Measurements from ENCODE around the gene PPP3CA. TPM values are rescaled to one million over a fixed set of nuclear protein-coding genes. Genes with fewer than 3 reads are reported as not detected.

The PPP3CA gene
- total RNA-seq, 2 experiments from 2014 or later: 12.9 to 13.8 TPM

- ChIA-PET POLR2A (no interaction called here), CTCF (no interaction called here)
- no peak overlapping the region for H3K27ac Mint-ChIP-seq
- H3K36me3 Mint-ChIP-seq (ENCODE audit: low read depth): no peaks in the 10 kb centered on the region
- DNase-seq (no peak), ATAC-seq (ENCODE audit: poor library complexity) (no peak)
- Histone ChIP-seq H3K4me3 (ENCODE audit: low read length) (no peak overlapping the region), H3K27me3 (ENCODE audit: control insufficient read depth in 1 of 2, insufficient read depth in 2 of 2, low read length in 2 of 2) (no peaks in the 10 kb centered on the region), H3K36me3 (ENCODE audit: insufficient read depth, low read length) (no peaks in the 10 kb centered on the region), H3K4me1 (ENCODE audit: insufficient read depth, low read length) (peaks cover 5% of the 10 kb centered on the region), H3K9me3 (ENCODE audit: control insufficient read depth in 1 of 2, insufficient read depth in 1 of 2, low read length in 2 of 2) (no peaks in the 10 kb centered on the region), H3K27ac (ENCODE audit: low read depth in 1 of 2, low read length in 2 of 2) (no peak overlapping the region)
- TF ChIP-seq CTCF (IDR thresholded peaks at IDR 0.05): no peak
- intact Hi-C loops (cut with DNase I, micrococcal nuclease): no loop called here
- H3K27me3 Mint-ChIP-seq: no peaks in the 10 kb centered on the region
- no peaks in the 10 kb centered on the region for H3K9me3 Mint-ChIP-seq
- H3K4me1 Mint-ChIP-seq (ENCODE audit: low read depth): peaks cover 69% of the 10 kb centered on the region
- no peak overlapping the region for H3K4me3 Mint-ChIP-seq
These were observed 91.1 kb downstream of the PPP3CA start for GRCh38 chr4:101256222-101256621.

DNA sequence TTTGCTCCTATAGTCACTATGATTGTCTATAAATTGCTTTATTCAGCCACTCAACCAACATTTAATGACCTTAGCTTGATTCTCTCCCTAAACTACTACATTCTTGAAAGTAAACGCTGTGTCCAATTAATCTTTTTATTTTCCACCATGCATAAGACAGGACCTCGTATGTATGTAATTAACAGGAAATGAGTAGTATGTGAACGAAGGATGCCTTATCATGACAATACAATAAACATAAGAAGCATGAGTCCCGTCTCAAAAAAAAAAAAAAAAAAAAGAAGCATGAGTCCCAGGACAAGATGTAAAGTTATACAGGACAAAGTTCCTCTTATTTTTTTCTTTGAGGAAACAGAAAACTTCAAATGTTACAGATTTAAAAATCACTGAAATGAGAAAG is 92.5 kb downstream of the PPP3CA start:
- peaks cover 58% of the 10 kb centered on the region for H3K4me1 Mint-ChIP-seq (ENCODE audit: low read depth)

GRCh38 chr4:101253121-101253520 is 94.2 kb downstream of the PPP3CA start:
- no peak for TF ChIP-seq CTCF (IDR thresholded peaks at IDR 0.05)
- H3K4me1 Mint-ChIP-seq (ENCODE audit: low read depth): peaks cover 42% of the 10 kb centered on the region
- no peaks in the 10 kb centered on the region for H3K27me3 Mint-ChIP-seq
- no peak for DNase-seq
- H3K4me3 Mint-ChIP-seq: no peak overlapping the region
- no peak overlapping the region for H3K27ac ChIP-seq (ENCODE audit: low read depth in 1 of 2, low read length in 2 of 2)
- H3K27ac Mint-ChIP-seq: no peak overlapping the region
- H3K36me3 ChIP-seq (ENCODE audit: insufficient read depth, low read length): no peaks in the 10 kb centered on the region
- H3K4me1 ChIP-seq (ENCODE audit: insufficient read depth, low read length): peaks cover 3% of the 10 kb centered on the region
- no peak for ATAC-seq (ENCODE audit: poor library complexity)
- no peaks in the 10 kb centered on the region for H3K36me3 Mint-ChIP-seq (ENCODE audit: low read depth)
- no peaks in the 10 kb centered on the region for H3K9me3 ChIP-seq (ENCODE audit: control insufficient read depth in 1 of 2, insufficient read depth in 1 of 2, low read length in 2 of 2)
- ChIA-PET CTCF (interaction anchor here (1.0 to 1.2 kb wide), 3 partner anchors 16 to 95 kb away, joined by 3 to 4 read pairs (median 4); partner anchors contain the start of gene PPP3CA), POLR2A (interaction anchor here (1.5 kb wide), 1 partner anchor 93 kb away, joined by 3 read pairs; no protein-coding TSS in a partner anchor)
- no peak overlapping the region for H3K4me3 ChIP-seq (ENCODE audit: low read length)
- no peaks in the 10 kb centered on the region for H3K27me3 ChIP-seq (ENCODE audit: control insufficient read depth in 1 of 2, insufficient read depth in 2 of 2, low read length in 2 of 2)
- intact Hi-C loops (cut with DNase I, micrococcal nuclease): no loop called here
- H3K9me3 Mint-ChIP-seq: no peaks in the 10 kb centered on the region

More for the DNA sequence above, 92.5 kb downstream of the PPP3CA start:
- H3K9me3 ChIP-seq (ENCODE audit: control insufficient read depth in 1 of 2, insufficient read depth in 1 of 2, low read length in 2 of 2): no peaks in the 10 kb centered on the region
- intact Hi-C loops (cut with DNase I, micrococcal nuclease): no loop called here
- TF ChIP-seq CTCF (IDR thresholded peaks at IDR 0.05): no peak
- H3K4me3 Mint-ChIP-seq: no peak overlapping the region
- no peaks in the 10 kb centered on the region for H3K27me3 ChIP-seq (ENCODE audit: control insufficient read depth in 1 of 2, insufficient read depth in 2 of 2, low read length in 2 of 2)
- H3K27ac Mint-ChIP-seq: no peak overlapping the region
- no peaks in the 10 kb centered on the region for H3K36me3 Mint-ChIP-seq (ENCODE audit: low read depth)
- ATAC-seq (ENCODE audit: poor library complexity) (no peak), DNase-seq (no peak)
- H3K4me1 ChIP-seq (ENCODE audit: insufficient read depth, low read length): peaks cover 5% of the 10 kb centered on the region
- POLR2A ChIA-PET: no interaction called here
- CTCF ChIA-PET: no interaction called here
- H3K4me3 ChIP-seq (ENCODE audit: low read length): no peak overlapping the region
- no peak overlapping the region for H3K27ac ChIP-seq (ENCODE audit: low read depth in 1 of 2, low read length in 2 of 2)
- no peaks in the 10 kb centered on the region for H3K9me3 Mint-ChIP-seq
- H3K27me3 Mint-ChIP-seq: no peaks in the 10 kb centered on the region
- no peaks in the 10 kb centered on the region for H3K36me3 ChIP-seq (ENCODE audit: insufficient read depth, low read length)

Data from CD4-positive, alpha-beta T cell (primary cell).